ENCODE results near the gene TM7SF2.

The TM7SF2 gene

GRCh38 chr11:65096926-65097325, 14.7 kb upstream of the TM7SF2 start:
- Histone ChIP-seq H4K20me1 (ENCODE audit: control insufficient read depth, insufficient read depth, low read depth, low read length) (peaks cover 2% of the 10 kb centered on the region; the same call in 1 of the 2 replicates), H3K4me2 (ENCODE audit: low read length) (peak overlapping the region; percentile 69), H3F3A (ENCODE audit: control insufficient read depth, insufficient read depth) (peaks cover 11% of the 10 kb centered on the region; the same call in 1 of the 2 replicates), H3K9me2 (replicated peaks; ENCODE audit: control insufficient read depth, low read length) (no peaks in the 10 kb centered on the region), H3K4me3 (ENCODE audit: low read length) (peak overlapping the region; percentile 79), H3K79me2 (ENCODE audit: control insufficient read depth, low read length) (peaks cover 34% of the 10 kb centered on the region), H3K4me1 (ENCODE audit: control insufficient read depth, low read length) (peaks cover 17% of the 10 kb centered on the region), H3K27ac (ENCODE audit: low read depth, low read length) (no peak overlapping the region), H3K9me3 (ENCODE audit: control insufficient read depth, insufficient read depth, low read length) (no peaks in the 10 kb centered on the region), H3K36me3 (ENCODE audit: control insufficient read depth, low read length) (peaks cover 25% of the 10 kb centered on the region), H3K27me3 (ENCODE audit: control insufficient read depth, low read length) (no peaks in the 10 kb centered on the region)
- no peak for TF ChIP-seq CTCF (IDR thresholded peaks at IDR 0.05; ENCODE audit: low read depth, low read length, poor library complexity, severe bottlenecking)
- TF ChIP-seq EZH2phosphoT487 (IDR thresholded peaks at IDR 0.05; ENCODE audit: borderline replicate concordance, low read length) = no peak

GRCh38 chr11:65100674-65101350, 10.9 kb upstream of the TM7SF2 start:
- H3K79me2 ChIP-seq (ENCODE audit: control insufficient read depth, low read length) = peaks cover 53% of the 10 kb centered on the region
- TF ChIP-seq CTCF (IDR thresholded peaks at IDR 0.05; ENCODE audit: low read depth, low read length, poor library complexity, severe bottlenecking) = peak; percentile 26
- TF ChIP-seq EZH2phosphoT487 (IDR thresholded peaks at IDR 0.05; ENCODE audit: borderline replicate concordance, low read length) = no peak

GRCh38 chr11:65102142-65103095, 9.3 kb upstream of the TM7SF2 start:
- Histone ChIP-seq H3K79me2 (ENCODE audit: control insufficient read depth, low read length) (peaks cover 41% of the 10 kb centered on the region), H4K20me1 (ENCODE audit: control insufficient read depth, insufficient read depth, low read depth, low read length) (no peaks in the 10 kb centered on the region)

More at GRCh38 chr11:65100674-65101350, 10.9 kb upstream of the TM7SF2 start:
- H3K9me2 ChIP-seq (replicated peaks; ENCODE audit: control insufficient read depth, low read length) = no peaks in the 10 kb centered on the region
- H3K27ac ChIP-seq (ENCODE audit: low read depth, low read length) = no peak overlapping the region
- peaks cover 2% of the 10 kb centered on the region; the same call in 1 of the 2 replicates for H4K20me1 ChIP-seq (ENCODE audit: control insufficient read depth, insufficient read depth, low read depth, low read length)
- H3K36me3 ChIP-seq (ENCODE audit: control insufficient read depth, low read length) = peaks cover 35% of the 10 kb centered on the region
- H3K4me3 ChIP-seq (ENCODE audit: low read length) = no peak overlapping the region
- no peak overlapping the region for H3K4me2 ChIP-seq (ENCODE audit: low read length)
- peaks cover 7% of the 10 kb centered on the region for H3K4me1 ChIP-seq (ENCODE audit: control insufficient read depth, low read length)
- H3K27me3 ChIP-seq (ENCODE audit: control insufficient read depth, low read length) = no peaks in the 10 kb centered on the region
- H3K9me3 ChIP-seq (ENCODE audit: control insufficient read depth, insufficient read depth, low read length) = no peaks in the 10 kb centered on the region
- H3F3A ChIP-seq (ENCODE audit: control insufficient read depth, insufficient read depth) = no peaks in the 10 kb centered on the region

More at GRCh38 chr11:65102142-65103095, 9.3 kb upstream of the TM7SF2 start:
- H3K4me3 ChIP-seq (ENCODE audit: low read length) = no peak overlapping the region
- H3K27me3 ChIP-seq (ENCODE audit: control insufficient read depth, low read length) = no peaks in the 10 kb centered on the region
- H3K9me2 ChIP-seq (replicated peaks; ENCODE audit: control insufficient read depth, low read length) = no peaks in the 10 kb centered on the region
- no peaks in the 10 kb centered on the region; the same call in 1 of the 2 replicates for H3K4me1 ChIP-seq (ENCODE audit: control insufficient read depth, low read length)
- TF ChIP-seq CTCF (IDR thresholded peaks at IDR 0.05; ENCODE audit: low read depth, low read length, poor library complexity, severe bottlenecking) (no peak), EZH2phosphoT487 (IDR thresholded peaks at IDR 0.05; ENCODE audit: borderline replicate concordance, low read length) (no peak)
- H3K36me3 ChIP-seq (ENCODE audit: control insufficient read depth, low read length) = peaks cover 31% of the 10 kb centered on the region
- no peak overlapping the region for H3K4me2 ChIP-seq (ENCODE audit: low read length)
- no peak overlapping the region for H3K27ac ChIP-seq (ENCODE audit: low read depth, low read length)
- no peaks in the 10 kb centered on the region for H3F3A ChIP-seq (ENCODE audit: control insufficient read depth, insufficient read depth)
- H3K9me3 ChIP-seq (ENCODE audit: control insufficient read depth, insufficient read depth, low read length) = no peaks in the 10 kb centered on the region

All from DOHH2 (cell line).